Hepatocyte (in vitro differentiated cells): Measurements from ENCODE around the gene ATXN3. TPM values are rescaled to one million over a fixed set of nuclear protein-coding genes. Genes with fewer than 3 reads are reported as not detected.

Source experiments
- DNase-seq: peaks from one replicate; pipeline ENCODE4 v3.0.0-alpha.2; 2016; ENCODE audit warnings: low spot score
- H2AFZ ChIP-seq: fragments of 200-600 bp; sonication (generic); 2 replicates; pipeline ENCODE4 v1.6.0; 2016; ENCODE audit warnings: antibody characterized with exemption, mild to moderate bottlenecking
- H3K27ac ChIP-seq: fragments of 200-600 bp; sonication (generic); 2 replicates; pipeline ENCODE4 v1.5.1; 2016; ENCODE audit warnings: mild to moderate bottlenecking
- H3K27me3 ChIP-seq: fragments of 200-600 bp; sonication (generic); 2 replicates; pipeline ENCODE4 v1.6.1; 2016
- H3K36me3 ChIP-seq: fragments of 200-600 bp; sonication (generic); replicated peaks from 2 replicates; pipeline ENCODE4 v1.5.1; 2016; ENCODE audit warnings: low read depth; ENCODE audit not compliant: insufficient read depth
- H3K4me1 ChIP-seq: fragments of 200-600 bp; sonication (generic); 2 replicates; pipeline ENCODE4 v1.5.1; 2016; ENCODE audit warnings: mild to moderate bottlenecking, moderate library complexity; ENCODE audit not compliant: insufficient read depth
- H3K4me2 ChIP-seq: fragments of 200-600 bp; sonication (generic); 2 replicates; pipeline ENCODE4 v1.6.0; 2016
- H3K4me3 ChIP-seq: fragments of 200-600 bp; sonication (generic); 2 replicates; pipeline ENCODE4 v1.5.1; 2016; ENCODE audit warnings: mild to moderate bottlenecking
- H3K79me2 ChIP-seq: fragments of 200-600 bp; sonication (generic); 2 replicates; pipeline ENCODE4 v1.6.0; 2017; ENCODE audit warnings: mild to moderate bottlenecking
- H3K9me2 ChIP-seq: fragments of 200-600 bp; sonication (generic); replicated peaks from 2 replicates; pipeline ENCODE4 v1.6.0; 2017; ENCODE audit warnings: mild to moderate bottlenecking; ENCODE audit not compliant: insufficient read depth
- H3K9me3 ChIP-seq: fragments of 200-600 bp; sonication (generic); 2 replicates; pipeline ENCODE4 v1.5.1; 2016; ENCODE audit warnings: low read depth, mild to moderate bottlenecking
- H4K20me1 ChIP-seq: fragments of 200-600 bp; sonication (generic); 2 replicates; pipeline ENCODE4 v1.6.0; 2016; ENCODE audit warnings: mild to moderate bottlenecking; ENCODE audit not compliant: insufficient read depth, poor library complexity, severe bottlenecking
- CTCF ChIP-seq: fragments of 200-600 bp; sonication (generic); IDR thresholded peaks from 2 replicates; pipeline ENCODE4 v1.5.1; 2016; ENCODE audit warnings: antibody characterized with exemption, mild to moderate bottlenecking; ENCODE audit not compliant: poor library complexity
- EZH2 ChIP-seq: fragments of 200-600 bp; sonication (generic); IDR thresholded peaks from 2 replicates; pipeline ENCODE4 v1.6.1; 2016; ENCODE audit warnings: antibody characterized with exemption, mild to moderate bottlenecking, borderline replicate concordance
- EZH2phosphoT487 ChIP-seq: fragments of 200-600 bp; sonication (generic); IDR thresholded peaks from one replicate; pipeline ENCODE4 v1.6.1; 2018; ENCODE audit warnings: antibody characterized with exemption, mild to moderate bottlenecking, low read depth, moderate library complexity; ENCODE audit not compliant: unreplicated experiment, severe bottlenecking
- WGBS: methylation state at CpG from one replicate; pipeline ENCODE4 v1.1.6; 2016; ENCODE audit warnings: low lambda C conversion rate; ENCODE audit errors: missing lambda C conversion rate; 5-methylcytosine and 5-hydroxymethylcytosine counted together
- polyA plus RNA-seq: library from polyadenylated mRNA; unstranded; fragments of >200 nt; fragmentation: Nextera tagmentation; extraction: Ambion mirVana; gene quantifications from 2 replicates; pipeline ENCODE4 v1.2.1, GENCODE V29; 2016
- total RNA-seq: library from RNA; depleted of rRNA; stranded (reverse); fragments of >200 nt; gene quantifications from 2 replicates; pipeline ENCODE4 v1.2.3, GENCODE V29; 2014

ATXN3 gene
- total and polyA plus RNA-seq, 2 experiments from 2014 or later: 15.3 to 19.7 TPM

DNA sequence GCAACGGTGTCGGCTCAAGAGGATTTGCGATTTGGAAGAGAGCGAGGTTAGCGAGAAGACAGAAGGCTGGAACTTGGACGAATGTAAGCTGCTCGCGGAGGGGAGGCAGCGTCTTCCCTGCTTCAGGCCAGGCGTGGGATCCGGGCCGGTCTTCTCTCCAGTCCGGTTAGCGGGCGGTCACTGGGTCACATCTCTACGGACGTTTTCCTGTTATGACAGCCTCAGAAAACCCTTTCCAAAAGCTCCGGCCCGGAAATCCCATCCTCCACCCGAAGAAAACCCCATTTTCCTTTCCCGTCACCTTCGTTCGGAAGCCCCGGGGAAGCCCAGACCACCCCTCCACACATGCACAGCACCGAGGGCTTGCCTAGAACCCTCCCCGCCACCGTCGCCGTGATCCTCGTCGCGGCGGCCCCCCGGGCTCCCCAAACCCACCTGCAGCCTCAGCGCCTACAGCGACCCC lies 14.9 kb upstream of the ATXN3 start:
- no peak for TF ChIP-seq CTCF
- Histone ChIP-seq H3K27ac (peak overlapping the region; percentile 98), H4K20me1 (no peaks in the 10 kb centered on the region), H3K4me2 (peak overlapping the region; percentile 90), H3K9me3 (no peaks in the 10 kb centered on the region), H3K4me1 (peaks cover 13% of the 10 kb centered on the region), H3K27me3 (no peaks in the 10 kb centered on the region), H3K9me2 (no peaks in the 10 kb centered on the region), H2AFZ (peak overlapping the region; percentile 97), H3K79me2 (peaks cover 67% of the 10 kb centered on the region), H3K36me3 (no peaks in the 10 kb centered on the region), H3K4me3 (peak overlapping the region; percentile 95)
- DNase-seq: peak; percentile 45
- WGBS: under 1% methylated on average over 36 of the region's 36 CpGs

DNA sequence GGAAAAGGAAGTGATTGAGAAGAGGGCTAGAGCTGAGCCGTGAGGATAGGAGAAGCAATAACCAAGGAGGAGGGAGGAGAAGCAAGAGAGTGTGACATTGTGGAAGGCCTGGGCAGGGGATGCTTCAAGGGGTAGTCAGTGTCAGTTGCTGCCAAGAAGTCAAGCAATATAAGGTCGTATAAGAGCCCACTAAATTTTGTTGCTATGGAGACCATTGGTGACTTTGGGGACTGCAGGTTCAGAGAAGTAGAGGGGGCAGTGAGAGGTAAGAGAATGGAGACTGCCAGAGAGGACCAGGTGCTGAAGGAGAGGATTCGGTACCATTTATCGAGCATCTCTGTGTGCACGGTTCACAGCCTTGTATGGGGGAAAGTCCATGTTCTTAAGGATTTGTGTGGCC lies 3.1 kb upstream of the ATXN3 start:
- no peak for DNase-seq

DNA sequence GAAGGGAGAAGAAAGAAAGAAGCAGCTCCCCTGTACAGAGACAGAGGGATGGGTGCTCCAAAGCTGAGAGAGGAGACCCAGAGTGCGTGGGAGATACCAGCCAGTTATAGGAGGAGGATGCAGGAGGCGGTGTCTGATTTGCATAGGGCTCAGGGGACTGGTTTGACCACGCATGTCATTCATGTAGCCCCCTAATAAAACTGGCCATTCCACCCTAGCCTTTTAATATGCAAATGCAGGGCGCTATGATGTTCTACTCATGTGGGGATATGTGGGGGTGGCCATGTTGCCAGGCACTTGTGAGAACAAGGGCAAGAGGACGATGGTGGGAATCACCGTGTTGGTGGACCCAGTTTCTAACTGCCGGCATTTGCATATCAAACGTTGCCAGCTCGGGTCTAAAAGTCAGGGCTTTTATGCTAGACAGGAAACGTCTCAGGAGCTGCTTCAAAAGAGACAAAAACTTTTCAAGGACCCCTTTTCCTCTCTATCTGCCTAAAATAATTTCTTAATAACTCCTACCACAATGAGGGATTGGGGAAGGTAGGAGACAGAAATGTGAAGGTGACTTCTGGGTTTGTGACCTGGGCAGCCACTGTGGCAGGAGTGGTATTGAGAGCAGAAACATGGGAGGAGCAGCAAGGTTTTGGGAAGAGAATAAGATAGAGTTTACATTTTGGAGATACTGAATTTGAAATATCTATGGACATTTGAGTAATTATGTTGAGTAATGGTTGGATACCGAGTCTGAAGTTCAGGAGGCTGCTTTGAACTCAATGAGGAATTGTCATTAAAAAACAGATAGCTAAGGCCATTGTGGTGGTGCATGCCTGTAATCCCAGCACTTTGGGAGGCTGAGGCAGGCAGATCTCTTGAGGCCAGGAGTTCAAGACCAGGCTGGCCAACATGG lies 2.2 kb upstream of the ATXN3 start:
- 20% methylated on average over 11 of the region's 11 CpGs for WGBS
- no peak for DNase-seq
- no peaks in the 10 kb centered on the region for H4K20me1 ChIP-seq
- no peaks in the 10 kb centered on the region for H3K9me2 ChIP-seq
- no peak overlapping the region for H3K27ac ChIP-seq
- H2AFZ ChIP-seq: no peak overlapping the region
- H3K4me3 ChIP-seq: no peak overlapping the region
- no peaks in the 10 kb centered on the region for H3K4me1 ChIP-seq
- TF ChIP-seq EZH2 (no peak), CTCF (no peak), EZH2phosphoT487 (no peak)
- peaks cover 17% of the 10 kb centered on the region for H3K79me2 ChIP-seq
- H3K9me3 ChIP-seq: no peaks in the 10 kb centered on the region
- H3K4me2 ChIP-seq: no peak overlapping the region
- no peaks in the 10 kb centered on the region for H3K36me3 ChIP-seq
- peaks cover 5% of the 10 kb centered on the region for H3K27me3 ChIP-seq

More for the DNA sequence above, 3.1 kb upstream of the ATXN3 start:
- H3K4me2 ChIP-seq: no peak overlapping the region
- no peaks in the 10 kb centered on the region for H3K9me2 ChIP-seq
- no peaks in the 10 kb centered on the region for H3K36me3 ChIP-seq
- no peak overlapping the region for H3K27ac ChIP-seq
- TF ChIP-seq CTCF: no peak
- peaks cover 8% of the 10 kb centered on the region for H3K79me2 ChIP-seq
- H2AFZ ChIP-seq: no peak overlapping the region
- no peaks in the 10 kb centered on the region for H3K4me1 ChIP-seq
- no peaks in the 10 kb centered on the region for H4K20me1 ChIP-seq
- 86% methylated on average over 5 of the region's 5 CpGs for WGBS
- H3K4me3 ChIP-seq: no peak overlapping the region
- peaks cover 5% of the 10 kb centered on the region for H3K27me3 ChIP-seq
- no peaks in the 10 kb centered on the region for H3K9me3 ChIP-seq
